ENCODE data around the gene DHRS3. TPM values are rescaled to one million over a fixed set of nuclear protein-coding genes. Genes with fewer than 3 reads are reported as not detected.

The DHRS3 gene
- total RNA-seq, 1 experiment from 2014 or later, result 59.4 TPM

- no peak overlapping the region for H3K4me3 Mint-ChIP-seq (ENCODE audit: unreplicated experiment)
- CTCF ChIA-PET, result interaction anchor here (0.6 kb wide), 1 partner anchor 270 kb away, joined by 3 read pairs; no protein-coding TSS in a partner anchor
These were observed 12.2 kb upstream of the DHRS3 start for GRCh38 chr1:12629985-12630760.

GRCh38 chr1:12629511-12629956 is 11.5 kb upstream of the DHRS3 start:
- Histone ChIP-seq H3K9me3 (no peaks in the 10 kb centered on the region), H3K4me1 (no peaks in the 10 kb centered on the region), H3K27me3 (replicated peaks; ENCODE audit: control insufficient read depth, insufficient read depth, low read length) (no peaks in the 10 kb centered on the region), H3K36me3 (ENCODE audit: control insufficient read depth, insufficient read depth, low read length) (no peaks in the 10 kb centered on the region), H3K4me3 (ENCODE audit: low read depth, low read length) (no peak overlapping the region)
- H3K9me3 Mint-ChIP-seq (ENCODE audit: unreplicated experiment), result no peaks in the 10 kb centered on the region
- DNase-seq, result no peak
- no peaks in the 10 kb centered on the region for H3K27me3 Mint-ChIP-seq (ENCODE audit: insufficient read depth, unreplicated experiment)
- no peak overlapping the region for H3K27ac Mint-ChIP-seq (ENCODE audit: unreplicated experiment)
- TF ChIP-seq CTCF (IDR thresholded peaks at IDR 0.05; ENCODE audit: insufficient read depth in 1 of 2, low read depth in 1 of 2, low read length in 1 of 2, severe bottlenecking in 1 of 2, unreplicated experiment in 1 of 2), result no peak
- no peak overlapping the region for H3K4me3 Mint-ChIP-seq (ENCODE audit: unreplicated experiment)
- POLR2A ChIA-PET, result no interaction called here
- peaks cover 5% of the 10 kb centered on the region for H3K36me3 Mint-ChIP-seq (ENCODE audit: insufficient read depth, unreplicated experiment)
- no peaks in the 10 kb centered on the region for H3K4me1 Mint-ChIP-seq (ENCODE audit: low read depth, unreplicated experiment)
- intact Hi-C loops (cut with micrococcal nuclease; ENCODE audit: unreplicated experiment), result no loop called here
- no TSS peak for BruUV-seq (replicated peaks)
- CTCF ChIA-PET, result no interaction called here

More at GRCh38 chr1:12629985-12630760, 12.2 kb upstream of the DHRS3 start:
- no peak for DNase-seq
- peaks cover 5% of the 10 kb centered on the region for H3K36me3 Mint-ChIP-seq (ENCODE audit: insufficient read depth, unreplicated experiment)
- H3K4me3 ChIP-seq (ENCODE audit: low read depth, low read length), result no peak overlapping the region
- no TSS peak for BruUV-seq (replicated peaks)
- H3K9me3 ChIP-seq, result no peaks in the 10 kb centered on the region
- no peaks in the 10 kb centered on the region for H3K27me3 ChIP-seq (replicated peaks; ENCODE audit: control insufficient read depth, insufficient read depth, low read length)
- H3K36me3 ChIP-seq (ENCODE audit: control insufficient read depth, insufficient read depth, low read length), result no peaks in the 10 kb centered on the region
- H3K9me3 Mint-ChIP-seq (ENCODE audit: unreplicated experiment), result no peaks in the 10 kb centered on the region
- POLR2A ChIA-PET, result no interaction called here
- no peak for TF ChIP-seq CTCF (IDR thresholded peaks at IDR 0.05; ENCODE audit: insufficient read depth in 1 of 2, low read depth in 1 of 2, low read length in 1 of 2, severe bottlenecking in 1 of 2, unreplicated experiment in 1 of 2)
- H3K27me3 Mint-ChIP-seq (ENCODE audit: insufficient read depth, unreplicated experiment), result no peaks in the 10 kb centered on the region
- H3K4me1 ChIP-seq, result no peaks in the 10 kb centered on the region
- no peak overlapping the region for H3K27ac Mint-ChIP-seq (ENCODE audit: unreplicated experiment)
- no peaks in the 10 kb centered on the region for H3K4me1 Mint-ChIP-seq (ENCODE audit: low read depth, unreplicated experiment)
- intact Hi-C loops (cut with micrococcal nuclease; ENCODE audit: unreplicated experiment), result no loop called here

- Histone ChIP-seq H3K27me3 (replicated peaks; ENCODE audit: control insufficient read depth, insufficient read depth, low read length) (no peaks in the 10 kb centered on the region), H3K9me3 (no peaks in the 10 kb centered on the region), H3K4me1 (no peaks in the 10 kb centered on the region), H3K36me3 (ENCODE audit: control insufficient read depth, insufficient read depth, low read length) (no peaks in the 10 kb centered on the region), H3K4me3 (ENCODE audit: low read depth, low read length) (no peak overlapping the region)
- Mint-ChIP-seq H3K9me3 (ENCODE audit: unreplicated experiment) (no peaks in the 10 kb centered on the region), H3K27me3 (ENCODE audit: insufficient read depth, unreplicated experiment) (no peaks in the 10 kb centered on the region), H3K4me1 (ENCODE audit: low read depth, unreplicated experiment) (no peaks in the 10 kb centered on the region), H3K36me3 (ENCODE audit: insufficient read depth, unreplicated experiment) (no peaks in the 10 kb centered on the region), H3K27ac (ENCODE audit: unreplicated experiment) (no peak overlapping the region), H3K4me3 (ENCODE audit: unreplicated experiment) (no peak overlapping the region)
- CTCF ChIA-PET, result no interaction called here
- intact Hi-C loops (cut with micrococcal nuclease; ENCODE audit: unreplicated experiment), result no loop called here
- BruUV-seq (replicated peaks), result no TSS peak
- no peak for DNase-seq
- no peak for TF ChIP-seq CTCF (IDR thresholded peaks at IDR 0.05; ENCODE audit: insufficient read depth in 1 of 2, low read depth in 1 of 2, low read length in 1 of 2, severe bottlenecking in 1 of 2, unreplicated experiment in 1 of 2)
- POLR2A ChIA-PET, result no interaction called here
These were observed 9.3 kb upstream of the DHRS3 start for GRCh38 chr1:12627296-12627695.

Data from Caco-2 (cell line).